GM23338 (cell line): ENCODE data around the gene CHMP4B. TPM values are rescaled to one million over a fixed set of nuclear protein-coding genes. Genes with fewer than 3 reads are reported as not detected.

ENCODE experiments used
- ATAC-seq: fragments of 200-7000 bp; cut with Tn5 transposase; 3 replicates; pipeline ENCODE4 v1.9.1; 2020
- DNase-seq: peaks from one replicate; pipeline ENCODE4 v3.0.0-alpha.2; 2015; ENCODE audit warnings: low spot score
- H2AFZ ChIP-seq: fragments of 200-600 bp; sonication (generic); 2 replicates; pipeline ENCODE4 v1.8.0; 2016; ENCODE audit warnings: antibody characterized with exemption, mild to moderate bottlenecking, moderate library complexity
- H3F3A ChIP-seq: fragments of 200-600 bp; sonication (generic); replicated peaks from 2 replicates; pipeline ENCODE4 v1.8.0; 2017; ENCODE audit warnings: antibody characterized with exemption, mixed run types, low read depth
- H3K27ac ChIP-seq: fragments of 200-600 bp; sonication (generic); 2 replicates; pipeline ENCODE4 v1.6.1; 2016; ENCODE audit warnings: low read depth
- H3K27me3 ChIP-seq: fragments of 200-600 bp; sonication (generic); 2 replicates; pipeline ENCODE4 v1.8.0; 2016; ENCODE audit warnings: mild to moderate bottlenecking, mixed run types, moderate library complexity; ENCODE audit not compliant: insufficient read depth
- H3K36me3 ChIP-seq: fragments of 200-600 bp; sonication (generic); 2 replicates; pipeline ENCODE4 v1.8.0; 2016; ENCODE audit warnings: mild to moderate bottlenecking; ENCODE audit not compliant: insufficient read depth
- H3K4me1 ChIP-seq: fragments of 200-600 bp; sonication (generic); 2 replicates; pipeline ENCODE4 v1.8.0; 2016; ENCODE audit warnings: mild to moderate bottlenecking, moderate library complexity; ENCODE audit not compliant: insufficient read depth
- H3K4me2 ChIP-seq: fragments of 200-600 bp; sonication (generic); 2 replicates; pipeline ENCODE4 v1.7.1; 2017; ENCODE audit warnings: mixed run types
- H3K4me3 ChIP-seq: fragments of 200-600 bp; sonication (generic); 2 replicates; pipeline ENCODE4 v1.6.1; 2016; ENCODE audit warnings: mixed run types
- H3K79me2 ChIP-seq: fragments of 200-600 bp; sonication (generic); replicated peaks from 2 replicates; pipeline ENCODE4 v1.8.0; 2017; ENCODE audit warnings: mild to moderate bottlenecking; ENCODE audit not compliant: insufficient read depth
- H3K9me2 ChIP-seq: fragments of 200-600 bp; sonication (generic); 2 replicates; pipeline ENCODE4 v1.8.0; 2017; ENCODE audit not compliant: insufficient read depth
- H4K20me1 ChIP-seq: fragments of 200-600 bp; sonication (generic); replicated peaks from 2 replicates; pipeline ENCODE4 v1.8.0; 2017; ENCODE audit warnings: mild to moderate bottlenecking; ENCODE audit not compliant: insufficient read depth
- H3K27ac Mint-ChIP-seq: 2 replicates; pipeline ENCODE4 v1.8.0; 2020; ENCODE audit warnings: inconsistent platforms, mild to moderate bottlenecking, moderate library complexity, mixed read lengths
- H3K27me3 Mint-ChIP-seq: 3 replicates; pipeline ENCODE4 v1.8.0; 2022; ENCODE audit warnings: low read depth, mild to moderate bottlenecking, moderate library complexity, mixed read lengths, inconsistent platforms; ENCODE audit not compliant: insufficient read depth, poor library complexity
- H3K36me3 Mint-ChIP-seq: 3 replicates; pipeline ENCODE4 v1.8.0; 2021; ENCODE audit warnings: low read depth, mild to moderate bottlenecking, inconsistent platforms, moderate library complexity, mixed read lengths
- H3K4me1 Mint-ChIP-seq: 3 replicates; pipeline ENCODE4 v1.8.0; 2020; ENCODE audit warnings: mild to moderate bottlenecking, inconsistent platforms, mixed read lengths
- H3K4me3 Mint-ChIP-seq: 3 replicates; pipeline ENCODE4 v1.8.0; 2021; ENCODE audit warnings: moderate library complexity, mild to moderate bottlenecking, inconsistent platforms, mixed read lengths
- H3K9me3 Mint-ChIP-seq: 3 replicates; pipeline ENCODE4 v1.8.0; 2020; ENCODE audit warnings: moderate library complexity, mild to moderate bottlenecking, inconsistent platforms, mixed read lengths
- CREB1 ChIP-seq: fragments of 250-450 bp; sonication (Bioruptor Pico); IDR thresholded peaks from 2 replicates; pipeline ENCODE4 v1.5.0; 2020; ENCODE audit warnings: low read depth, mild to moderate bottlenecking, moderate library complexity
- EZH2 ChIP-seq: fragments of 200-600 bp; sonication (generic); IDR thresholded peaks from one replicate; pipeline ENCODE4 v1.8.0; 2017; ENCODE audit warnings: antibody characterized with exemption, mild to moderate bottlenecking, low read depth; ENCODE audit not compliant: unreplicated experiment
- EZH2phosphoT487 ChIP-seq: fragments of 200-600 bp; sonication (generic); IDR thresholded peaks from one replicate; pipeline ENCODE4 v1.8.1; 2018; ENCODE audit warnings: antibody characterized with exemption; ENCODE audit not compliant: unreplicated experiment
- JUNB ChIP-seq: IDR thresholded peaks from one replicate; pipeline ENCODE4 v1.6.1; 2016; ENCODE audit warnings: antibody characterized with exemption; ENCODE audit not compliant: unreplicated experiment
- NANOG ChIP-seq: IDR thresholded peaks from 2 replicates; pipeline ENCODE4 v1.6.1; 2016; ENCODE audit warnings: antibody characterized with exemption, borderline replicate concordance
- POLR2AphosphoS5 ChIP-seq: IDR thresholded peaks from 2 replicates; pipeline ENCODE4 v1.6.1; 2016; ENCODE audit warnings: antibody characterized with exemption, low read depth
- REST ChIP-seq: IDR thresholded peaks from one replicate; pipeline ENCODE4 v1.6.1; 2018; ENCODE audit warnings: antibody characterized with exemption; ENCODE audit not compliant: unreplicated experiment
- STAT1 ChIP-seq: IDR thresholded peaks from one replicate; pipeline ENCODE4 v1.6.1; 2016; ENCODE audit warnings: antibody characterized with exemption; ENCODE audit not compliant: unreplicated experiment
- ZNF114 ChIP-seq: fragments of 250-450 bp; sonication (Bioruptor Pico); IDR thresholded peaks from 2 replicates; pipeline ENCODE4 v1.5.0; 2020; ENCODE audit warnings: mild to moderate bottlenecking, moderate library complexity
- ZNF331 ChIP-seq: fragments of 250-450 bp; sonication (Bioruptor Pico); IDR thresholded peaks from 2 replicates; pipeline ENCODE4 v1.5.0; 2020; ENCODE audit warnings: low read depth, mild to moderate bottlenecking, moderate library complexity
- ZNF462 ChIP-seq: fragments of 250-450 bp; sonication (Bioruptor Pico); IDR thresholded peaks from 2 replicates; pipeline ENCODE4 v1.5.0; 2020; ENCODE audit warnings: mild to moderate bottlenecking, moderate library complexity
- polyA plus RNA-seq: library from polyadenylated mRNA; unstranded; fragments of >200 nt; fragmentation: Nextera tagmentation; extraction: Ambion mirVana; gene quantifications from 2 replicates; pipeline ENCODE4 v1.2.1, GENCODE V29; 2016
- total RNA-seq: library from RNA; depleted of rRNA; stranded (reverse); fragments of >200 nt; shearing (Covaris generic); gene quantifications from 2 replicates; pipeline ENCODE4 v1.2.3, GENCODE V29; 2014
- TF ChIP-seq, protein P1 (sequence below), 2 experiments: fragments of 200-600 bp in 1 of 2; sonication (generic) in 1 of 2; conservative IDR thresholded peaks; 2 replicates each; pipeline versions ENCODE4 v1.5.1 to v1.6.1; 2016 to 2017; ENCODE audit warnings: antibody characterized with exemption in 2 of 2, low read depth in 2 of 2, mild to moderate bottlenecking in 2 of 2, moderate library complexity in 1 of 2
- TF ChIP-seq, protein P2 (sequence below): IDR thresholded peaks from 2 replicates; pipeline ENCODE4 v1.6.1; 2016; ENCODE audit warnings: antibody characterized with exemption

The CHMP4B gene
- total and polyA plus RNA-seq, 2 experiments from 2014 or later: 14.5 to 49.3 TPM

DNA sequence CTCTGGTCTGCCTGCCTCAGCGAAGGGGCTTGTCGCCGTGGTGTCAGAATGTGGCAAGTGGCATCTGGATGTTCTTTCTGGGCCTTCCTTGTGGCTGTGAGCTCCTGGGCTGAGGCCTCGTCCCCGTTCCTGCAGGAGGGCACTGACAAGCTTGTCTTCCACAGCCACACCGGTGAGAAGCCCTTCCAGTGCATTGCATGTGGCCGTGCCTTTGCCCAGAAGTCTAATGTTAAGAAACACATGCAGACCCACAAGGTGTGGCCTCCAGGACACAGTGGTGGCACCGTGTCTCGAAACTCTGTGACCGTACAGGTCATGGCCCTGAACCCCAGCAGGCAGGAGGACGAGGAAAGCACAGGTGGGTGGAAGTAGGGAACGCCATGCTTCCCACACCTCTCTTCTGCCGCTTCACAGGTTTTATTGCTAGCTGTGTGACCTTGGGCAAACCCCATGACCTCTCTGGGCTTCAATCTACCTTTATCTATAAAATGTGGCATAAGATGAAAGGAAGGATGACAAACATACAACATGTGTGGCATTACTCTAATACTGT lies 49.4 kb upstream of the CHMP4B start:
- Mint-ChIP-seq H3K4me1 (no peaks in the 10 kb centered on the region), H3K9me3 (no peaks in the 10 kb centered on the region), H3K4me3 (no peak overlapping the region), H3K27ac (no peak overlapping the region), H3K27me3 (peaks cover 11% of the 10 kb centered on the region), H3K36me3 (peaks cover 15% of the 10 kb centered on the region)
- Histone ChIP-seq H3K9me2 (no peaks in the 10 kb centered on the region), H3F3A (no peaks in the 10 kb centered on the region), H3K36me3 (peaks cover 3% of the 10 kb centered on the region; the same call in 1 of the 2 replicates), H3K4me3 (no peak overlapping the region), H3K4me2 (no peak overlapping the region), H3K4me1 (no peaks in the 10 kb centered on the region), H3K27ac (no peak overlapping the region), H3K27me3 (no peaks in the 10 kb centered on the region), H3K79me2 (no peaks in the 10 kb centered on the region), H4K20me1 (no peaks in the 10 kb centered on the region), H2AFZ (no peak overlapping the region)
- DNase-seq (no peak), ATAC-seq (no peak)
- TF ChIP-seq, protein P1, sequence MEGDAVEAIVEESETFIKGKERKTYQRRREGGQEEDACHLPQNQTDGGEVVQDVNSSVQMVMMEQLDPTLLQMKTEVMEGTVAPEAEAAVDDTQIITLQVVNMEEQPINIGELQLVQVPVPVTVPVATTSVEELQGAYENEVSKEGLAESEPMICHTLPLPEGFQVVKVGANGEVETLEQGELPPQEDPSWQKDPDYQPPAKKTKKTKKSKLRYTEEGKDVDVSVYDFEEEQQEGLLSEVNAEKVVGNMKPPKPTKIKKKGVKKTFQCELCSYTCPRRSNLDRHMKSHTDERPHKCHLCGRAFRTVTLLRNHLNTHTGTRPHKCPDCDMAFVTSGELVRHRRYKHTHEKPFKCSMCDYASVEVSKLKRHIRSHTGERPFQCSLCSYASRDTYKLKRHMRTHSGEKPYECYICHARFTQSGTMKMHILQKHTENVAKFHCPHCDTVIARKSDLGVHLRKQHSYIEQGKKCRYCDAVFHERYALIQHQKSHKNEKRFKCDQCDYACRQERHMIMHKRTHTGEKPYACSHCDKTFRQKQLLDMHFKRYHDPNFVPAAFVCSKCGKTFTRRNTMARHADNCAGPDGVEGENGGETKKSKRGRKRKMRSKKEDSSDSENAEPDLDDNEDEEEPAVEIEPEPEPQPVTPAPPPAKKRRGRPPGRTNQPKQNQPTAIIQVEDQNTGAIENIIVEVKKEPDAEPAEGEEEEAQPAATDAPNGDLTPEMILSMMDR (conservative IDR thresholded peaks at IDR 0.05; ENCODE audit: low read depth in 2 of 2): no peak
- TF ChIP-seq NANOG (no peak), JUNB (no peak), EZH2phosphoT487 (no peak), REST (no peak), ZNF331 (CRISPR knock-in tag) (no peak), ZNF462 (CRISPR knock-in tag) (no peak), POLR2AphosphoS5 (no peak), ZNF114 (CRISPR knock-in tag) (no peak), STAT1 (no peak), CREB1 (CRISPR knock-in tag) (no peak), EZH2 (no peak)
- TF ChIP-seq, protein P2, sequence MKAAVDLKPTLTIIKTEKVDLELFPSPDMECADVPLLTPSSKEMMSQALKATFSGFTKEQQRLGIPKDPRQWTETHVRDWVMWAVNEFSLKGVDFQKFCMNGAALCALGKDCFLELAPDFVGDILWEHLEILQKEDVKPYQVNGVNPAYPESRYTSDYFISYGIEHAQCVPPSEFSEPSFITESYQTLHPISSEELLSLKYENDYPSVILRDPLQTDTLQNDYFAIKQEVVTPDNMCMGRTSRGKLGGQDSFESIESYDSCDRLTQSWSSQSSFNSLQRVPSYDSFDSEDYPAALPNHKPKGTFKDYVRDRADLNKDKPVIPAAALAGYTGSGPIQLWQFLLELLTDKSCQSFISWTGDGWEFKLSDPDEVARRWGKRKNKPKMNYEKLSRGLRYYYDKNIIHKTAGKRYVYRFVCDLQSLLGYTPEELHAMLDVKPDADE: no peak
